Colon (tissue), 2 donors: ENCODE measurements around the gene WNT6.
"Not testable (repeated sequence)": the region's sequence is repeated elsewhere in the genome, so short reads cannot be mapped to it uniquely, and the experiment has no call there.

Experiments used
- FAIRE-seq: peaks from 2 replicates; lab custom pipeline; 2012; peaks lifted over from hg19 to GRCh38; lab: Jason Lieb, UNC
- donor health status: control.
- donor health status: control.

WNT6 gene

GRCh38 chr2:218830526-218831306 is 28.9 kb upstream of the WNT6 start:
- no peak for FAIRE-seq

- FAIRE-seq, result no peak
Measured at GRCh38 chr2:218831378-218831990, 28.1 kb upstream of the WNT6 start, which contains the start of gene PRKAG3. Gene PRKAG3 (minus strand): TSS chr2:218831803.

GRCh38 chr2:218832081-218832480 is 27.5 kb upstream of the WNT6 start:
- FAIRE-seq, result no peak

- FAIRE-seq, result no peak
Measured at GRCh38 chr2:218832520-218832919, 27.1 kb upstream of the WNT6 start.

- FAIRE-seq, result no peak
Measured at GRCh38 chr2:218833023-218833609, 26.5 kb upstream of the WNT6 start.

GRCh38 chr2:218834685-218835084 is 24.9 kb upstream of the WNT6 start:
- no peak for FAIRE-seq

- no peak for FAIRE-seq
Measured at GRCh38 chr2:218837495-218837894, 22.1 kb upstream of the WNT6 start.

GRCh38 chr2:218839430-218839829 is 20.2 kb upstream of the WNT6 start:
- FAIRE-seq, result no peak

GRCh38 chr2:218839888-218840287 is 19.7 kb upstream of the WNT6 start:
- no peak for FAIRE-seq

GRCh38 chr2:218844334-218844733 is 15.3 kb upstream of the WNT6 start:
- FAIRE-seq, result not testable (repeated sequence)

- FAIRE-seq, result not testable (repeated sequence)
Measured at GRCh38 chr2:218846963-218847362, 12.6 kb upstream of the WNT6 start.

- FAIRE-seq, result no peak
Measured at GRCh38 chr2:218849721-218850120, 9.9 kb upstream of the WNT6 start.

- FAIRE-seq, result no peak
Measured at GRCh38 chr2:218850796-218851195, 8.8 kb upstream of the WNT6 start.

GRCh38 chr2:218851286-218851685 is 8.3 kb upstream of the WNT6 start:
- FAIRE-seq, result no peak

GRCh38 chr2:218852911-218853667 is 6.5 kb upstream of the WNT6 start:
- no peak for FAIRE-seq

- no peak for FAIRE-seq
Measured at GRCh38 chr2:218853766-218854165, 5.8 kb upstream of the WNT6 start.

- no peak for FAIRE-seq
Measured at GRCh38 chr2:218854860-218855259, 4.7 kb upstream of the WNT6 start.

GRCh38 chr2:218855305-218856166 is 4.1 kb upstream of the WNT6 start:
- no peak for FAIRE-seq

- no peak for FAIRE-seq
Measured at GRCh38 chr2:218856167-218856895, 3.3 kb upstream of the WNT6 start.

GRCh38 chr2:218856896-218857243 is 2.7 kb upstream of the WNT6 start:
- no peak for FAIRE-seq
